DND-41 (cell line): ENCODE data around the gene RALGDS.

ENCODE experiments used
- ATAC-seq: fragments of 200-7000 bp; cut with Tn5 transposase; 3 replicates; pipeline ENCODE4 v1.9.1; 2021; ENCODE audit warnings: low read depth; ENCODE audit not compliant: insufficient read depth
- DNase-seq: peaks from one replicate; pipeline ENCODE4 v3.0.0-alpha.2; 2020
- H2AFZ ChIP-seq: 2 replicates; pipeline ENCODE4 v1.6.0; 2012; ENCODE audit warnings: low read depth, low read length
- H3K27ac ChIP-seq: 2 replicates; pipeline ENCODE4 v1.5.1; 2012; ENCODE audit warnings: low read length, inconsistent platforms
- H3K27me3 ChIP-seq: fragments of 200-600 bp; sonication (generic); 2 replicates; pipeline ENCODE4 v1.6.0; 2012; ENCODE audit warnings: low read length, mild to moderate bottlenecking, inconsistent platforms; ENCODE audit not compliant: insufficient read depth, poor library complexity
- H3K36me3 ChIP-seq: 2 replicates; pipeline ENCODE4 v1.5.1; 2012; ENCODE audit warnings: low read length, inconsistent platforms; ENCODE audit not compliant: insufficient read depth
- H3K4me1 ChIP-seq: 2 replicates; pipeline ENCODE4 v1.5.1; 2012; ENCODE audit warnings: mild to moderate bottlenecking, low read length; ENCODE audit not compliant: insufficient read depth
- H3K4me2 ChIP-seq: 2 replicates; pipeline ENCODE4 v1.6.0; 2012; ENCODE audit warnings: mild to moderate bottlenecking, moderate library complexity, low read length, inconsistent platforms; ENCODE audit not compliant: insufficient read depth
- H3K4me3 ChIP-seq, 2 experiments: fragments of 200-600 bp in 1 of 2; shearing (Covaris generic) in 1 of 2; 2 replicates each; pipeline ENCODE4 v1.5.1; 2012 to 2016; ENCODE audit warnings: inconsistent platforms in 2 of 2, low read length in 2 of 2, mild to moderate bottlenecking in 2 of 2, low read depth in 1 of 2, moderate library complexity in 1 of 2
- H3K79me2 ChIP-seq: 2 replicates; pipeline ENCODE4 v1.6.0; 2012; ENCODE audit warnings: low read length, inconsistent platforms; ENCODE audit not compliant: insufficient read depth
- H3K9ac ChIP-seq: 2 replicates; pipeline ENCODE4 v1.6.0; 2012; ENCODE audit warnings: low read depth, mild to moderate bottlenecking, inconsistent platforms, low read length, moderate library complexity
- H3K9me3 ChIP-seq: 2 replicates; pipeline ENCODE4 v1.5.1; 2012; ENCODE audit warnings: low read length, moderate library complexity, mild to moderate bottlenecking, inconsistent platforms; ENCODE audit not compliant: insufficient read depth, severe bottlenecking
- H4K20me1 ChIP-seq: 2 replicates; pipeline ENCODE4 v1.6.0; 2012; ENCODE audit warnings: low read length; ENCODE audit not compliant: insufficient read depth
- CTCF ChIP-seq: IDR thresholded peaks from 2 replicates; pipeline ENCODE4 v1.5.1; 2012; ENCODE audit warnings: borderline replicate concordance, low read length, moderate library complexity, mild to moderate bottlenecking; ENCODE audit not compliant: poor library complexity, severe bottlenecking; ENCODE audit errors: extremely low read depth
- EZH2 ChIP-seq: IDR thresholded peaks from 3 replicates; pipeline ENCODE4 v1.6.1; 2012; ENCODE audit warnings: borderline replicate concordance, low read depth, mild to moderate bottlenecking, moderate library complexity, low read length, inconsistent platforms; ENCODE audit not compliant: severe bottlenecking

Gene RALGDS

DNA sequence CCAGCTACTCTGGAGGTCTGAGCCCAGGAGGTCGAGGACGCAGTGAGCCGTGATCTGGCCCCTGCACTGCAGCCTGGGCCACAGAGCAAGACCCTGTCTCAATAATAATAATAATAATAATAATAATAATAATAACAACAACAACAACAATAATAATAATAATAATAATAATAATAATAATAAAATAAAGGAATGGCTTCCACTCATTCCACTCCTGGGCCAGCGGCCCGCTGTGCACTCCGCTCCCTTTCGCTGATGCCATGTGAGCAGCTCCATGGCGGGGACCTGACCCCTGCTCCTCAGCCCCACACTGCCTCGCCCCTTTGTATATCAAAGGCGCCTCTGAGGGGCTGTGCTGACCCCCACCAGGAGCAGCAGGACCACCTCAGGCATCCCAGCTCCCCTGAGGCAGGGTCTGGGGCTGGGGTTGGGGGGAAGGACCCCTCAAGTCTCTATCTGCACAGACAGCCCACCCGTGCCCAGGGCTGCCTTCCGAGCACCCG lies 22.6 kb upstream of the RALGDS start:
- Histone ChIP-seq H3K9me3 (no peaks in the 10 kb centered on the region), H4K20me1 (peaks cover 82% of the 10 kb centered on the region), H3K4me2 (peak overlapping the region; percentile 87), H3K27me3 (no peaks in the 10 kb centered on the region), H3K9ac (peak overlapping the region; percentile 56), H3K4me3 (peak overlapping the region in 1 of 2 experiments; percentile 55; a peak in 2 of 4 replicates), H3K27ac (peak overlapping the region; percentile 11), H3K79me2 (peaks cover 86% of the 10 kb centered on the region), H3K36me3 (peaks cover 13% of the 10 kb centered on the region; the same call in 1 of the 2 replicates), H2AFZ (peak overlapping the region; percentile 72; the same call in 1 of the 2 replicates), H3K4me1 (peaks cover 39% of the 10 kb centered on the region)
- ATAC-seq, result no peak
- no peak for DNase-seq
- TF ChIP-seq EZH2, result no peak
- no peak for TF ChIP-seq CTCF

GRCh38 chr9:133142684-133143622 lies 21.9 kb upstream of the RALGDS start:
- Histone ChIP-seq H3K9me3 (no peaks in the 10 kb centered on the region), H3K36me3 (peaks cover 13% of the 10 kb centered on the region; the same call in 1 of the 2 replicates), H3K4me1 (peaks cover 35% of the 10 kb centered on the region), H3K4me3 (no peak overlapping the region), H4K20me1 (peaks cover 86% of the 10 kb centered on the region), H3K27me3 (no peaks in the 10 kb centered on the region), H2AFZ (no peak overlapping the region), H3K27ac (no peak overlapping the region), H3K9ac (no peak overlapping the region), H3K4me2 (no peak overlapping the region), H3K79me2 (peaks cover 84% of the 10 kb centered on the region)
- DNase-seq (no peak), ATAC-seq (no peak)
- TF ChIP-seq CTCF, result no peak

DNA sequence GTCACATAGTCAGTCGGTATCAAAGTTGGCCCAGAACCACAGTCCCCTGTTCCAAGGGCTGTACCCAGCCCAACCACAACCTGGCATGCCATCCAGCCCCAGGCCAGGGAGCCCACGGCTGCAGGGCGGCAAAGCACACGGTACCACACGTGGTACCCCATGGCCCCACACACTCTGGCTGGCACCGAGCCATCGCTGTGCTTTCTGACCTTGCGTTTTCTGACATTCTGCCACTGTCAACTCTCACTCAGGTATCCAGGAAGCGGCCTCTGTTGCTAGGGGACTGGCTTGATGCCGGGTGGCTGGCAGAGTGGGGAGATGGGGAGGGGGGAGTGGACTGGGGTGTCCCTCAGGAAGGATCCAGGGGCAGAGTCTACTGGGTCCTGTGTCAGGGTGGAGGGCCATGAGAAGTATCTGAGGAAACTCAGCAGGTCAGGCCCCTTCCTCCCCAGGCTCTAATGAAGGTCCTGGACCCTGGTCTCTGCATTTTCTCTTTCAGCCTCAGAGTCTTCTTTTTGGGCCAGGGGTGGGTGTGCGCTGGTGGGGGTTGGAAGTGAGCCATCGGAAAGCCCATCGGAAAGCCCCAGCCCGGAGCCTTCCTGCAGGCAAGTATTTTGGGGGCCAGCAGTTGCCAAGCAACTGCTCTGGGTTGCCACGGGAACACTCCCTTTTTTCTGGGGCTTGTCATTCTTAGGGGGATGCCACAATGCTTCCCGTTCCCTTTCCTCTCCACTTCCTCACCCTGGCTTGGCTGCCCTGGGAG lies 21.0 kb upstream of the RALGDS start:
- DNase-seq (peak; percentile 26), ATAC-seq (no peak)
- Histone ChIP-seq H3K27ac (no peak overlapping the region), H3K9ac (no peak overlapping the region), H3K4me3 (no peak overlapping the region), H3K36me3 (peaks cover 13% of the 10 kb centered on the region; the same call in 1 of the 2 replicates), H3K4me1 (peaks cover 26% of the 10 kb centered on the region), H3K9me3 (no peaks in the 10 kb centered on the region), H3K27me3 (no peaks in the 10 kb centered on the region), H4K20me1 (peaks cover 86% of the 10 kb centered on the region), H2AFZ (no peak overlapping the region), H3K4me2 (no peak overlapping the region), H3K79me2 (peaks cover 81% of the 10 kb centered on the region)
- no peak for TF ChIP-seq EZH2
- no peak for TF ChIP-seq CTCF
